Left renal cortex interstitium (tissue), 4 donors: Measurements from ENCODE around the gene HIF3A. TPM values are rescaled to one million over a fixed set of nuclear protein-coding genes. Genes with fewer than 3 reads are reported as not detected.
"Not testable (repeated sequence)": the region's sequence is repeated elsewhere in the genome, so short reads cannot be mapped to it uniquely, and the experiment has no call there.

Source experiments
- DNase-seq, 4 donors: peaks; one replicate each; pipeline ENCODE4 v3.0.0-alpha.2; 2013; ENCODE audit warnings: low read depth in 4 of 4, low spot score in 2 of 4, missing footprints in 1 of 4
- polyA plus RNA-seq, 4 donors: library from polyadenylated mRNA; unstranded; fragments of 120-200 nt; gene quantifications; one replicate each; pipeline ENCODE4 v1.2.1, GENCODE V29; 2013; ENCODE audit not compliant: insufficient read length in 4 of 4

Gene HIF3A
- polyA plus RNA-seq, 4 donors = 26.5 to 76.0 (median 49.9) TPM

- DNase-seq = no peak
Measured at GRCh38 chr19:46289724-46290619, 6.9 kb upstream of the HIF3A start.

DNA sequence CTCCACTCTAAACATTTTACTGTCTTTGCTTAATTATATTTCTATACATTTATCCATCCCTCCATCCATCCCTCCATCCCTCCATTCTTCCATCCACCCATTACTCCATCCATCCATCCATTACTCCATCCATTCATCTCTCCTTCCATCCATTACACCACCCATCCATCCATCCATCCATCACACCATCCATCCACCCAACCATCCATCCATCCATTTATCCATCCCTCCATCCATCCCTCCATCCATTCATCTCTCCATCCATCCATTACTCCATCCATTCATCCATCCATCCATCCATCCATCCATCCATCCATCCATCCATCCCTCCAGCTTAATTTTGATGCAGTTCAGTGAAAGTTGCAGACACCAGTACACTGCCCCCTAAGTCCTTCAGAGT lies 5.0 kb upstream of the HIF3A start:
- DNase-seq = no peak

DNA sequence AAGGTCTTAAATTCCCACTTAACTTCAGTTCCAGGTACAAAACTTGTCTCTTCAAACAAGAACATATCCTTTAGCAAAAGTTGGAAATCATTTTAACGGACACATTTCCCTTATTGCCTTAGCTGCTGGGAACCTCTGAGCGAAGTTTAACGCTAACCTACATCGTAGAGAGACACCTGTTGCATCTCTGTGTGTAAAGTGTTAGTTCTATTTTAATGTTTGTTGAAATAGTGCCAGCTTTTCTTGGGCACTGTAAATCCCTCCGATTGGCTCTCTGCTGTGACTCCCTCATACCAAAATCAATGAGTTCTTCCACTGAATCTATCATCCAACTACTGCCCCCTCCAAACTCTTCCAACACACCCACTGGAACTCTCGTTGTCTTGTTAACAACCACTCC lies 2.3 kb upstream of the HIF3A start:
- DNase-seq = no peak

- no peak for DNase-seq
Measured at GRCh38 chr19:46295401-46296201, 1.2 kb upstream of the HIF3A start.

- DNase-seq = no peak
Measured at GRCh38 chr19:46296202-46296480, 701 bp upstream of the HIF3A start.

DNA sequence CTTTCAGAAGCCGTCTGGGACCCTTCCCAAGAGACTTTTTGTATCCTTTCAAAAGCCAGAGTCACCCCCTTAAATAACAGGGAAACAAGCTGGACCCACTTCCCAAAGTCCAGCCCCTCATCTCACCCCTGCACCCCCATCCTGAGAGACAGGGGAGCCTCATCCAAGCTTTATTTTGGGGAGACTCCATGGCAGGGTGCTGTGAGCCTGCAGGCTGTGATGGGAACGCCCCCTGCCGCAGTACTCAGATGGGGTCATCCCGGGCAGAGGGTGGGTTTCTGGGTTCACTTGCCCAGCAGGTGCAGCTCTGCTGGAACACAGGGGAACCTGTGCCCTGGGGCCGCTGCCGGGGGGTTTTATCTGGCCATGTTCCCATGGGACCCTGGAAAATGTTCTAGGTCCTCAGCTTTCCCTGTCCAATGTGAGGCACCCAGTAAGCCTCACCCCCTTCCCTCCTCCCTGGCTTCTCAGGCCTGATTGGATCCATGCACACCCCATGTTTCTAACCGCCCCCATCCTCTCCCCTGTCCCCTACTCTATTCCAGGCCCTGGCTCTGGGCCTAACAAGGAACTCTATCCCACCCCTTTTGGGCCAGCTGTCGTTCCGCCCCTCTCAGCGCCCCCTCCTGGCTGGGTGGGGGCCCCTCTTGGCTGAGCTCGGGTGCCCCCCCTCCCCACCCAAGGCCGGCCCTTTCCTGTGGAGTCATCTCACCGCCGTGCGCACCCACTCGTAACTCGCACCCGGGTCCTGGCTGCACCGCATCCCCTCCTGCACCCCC lies 1.0 kb downstream of the HIF3A start:
- DNase-seq = no peak

DNA sequence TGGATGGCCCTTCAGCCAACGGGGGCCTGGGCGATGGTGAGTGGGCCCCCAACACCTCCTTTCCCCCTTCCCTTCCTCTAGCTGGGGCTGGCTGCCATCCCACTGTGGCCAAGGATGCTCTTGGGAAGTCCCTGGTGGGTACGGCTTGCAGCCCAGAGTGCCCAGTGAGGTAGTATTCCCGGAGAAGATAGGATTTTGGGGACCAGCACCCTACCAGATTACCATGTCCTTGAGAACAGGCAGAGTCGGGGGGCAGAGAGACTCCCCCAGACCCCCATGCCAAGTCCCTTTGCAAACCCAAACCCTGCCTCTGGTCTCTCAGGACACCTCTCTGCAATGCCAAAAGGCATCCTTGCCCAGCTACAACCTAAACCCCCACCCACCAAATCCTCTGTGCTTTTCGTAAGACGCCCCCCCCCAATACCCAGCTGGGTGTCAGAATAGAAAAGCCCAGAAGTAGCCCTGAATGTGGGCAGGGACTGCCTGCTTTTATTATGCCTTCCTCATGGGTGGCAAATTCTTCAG lies 1.7 kb downstream of the HIF3A start:
- no peak for DNase-seq

GRCh38 chr19:46299004-46299509 lies 2.2 kb downstream of the HIF3A start:
- DNase-seq = peak in 3 of 4 donors; percentile 77 to 85 (median 83)

DNA sequence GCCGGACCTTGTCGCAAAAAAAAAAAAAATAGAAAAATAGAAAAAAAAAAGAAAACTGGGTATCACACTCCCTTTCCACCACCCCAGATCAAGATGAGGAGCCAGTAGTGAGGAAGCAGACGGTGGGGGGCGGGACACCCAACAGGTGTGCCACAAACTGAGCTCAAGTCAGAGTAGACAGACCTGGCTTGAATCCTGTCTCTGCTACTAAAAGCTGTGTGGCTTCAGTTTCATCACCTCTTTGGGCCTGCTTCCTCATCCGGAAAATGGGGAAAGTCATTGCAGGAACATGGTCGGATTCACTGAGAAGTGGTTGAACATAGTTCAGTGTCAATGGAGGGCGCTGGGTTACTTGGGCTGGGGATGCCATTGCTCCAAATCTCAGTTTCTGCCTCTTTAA lies 2.9 kb downstream of the HIF3A start:
- no peak for DNase-seq

DNA sequence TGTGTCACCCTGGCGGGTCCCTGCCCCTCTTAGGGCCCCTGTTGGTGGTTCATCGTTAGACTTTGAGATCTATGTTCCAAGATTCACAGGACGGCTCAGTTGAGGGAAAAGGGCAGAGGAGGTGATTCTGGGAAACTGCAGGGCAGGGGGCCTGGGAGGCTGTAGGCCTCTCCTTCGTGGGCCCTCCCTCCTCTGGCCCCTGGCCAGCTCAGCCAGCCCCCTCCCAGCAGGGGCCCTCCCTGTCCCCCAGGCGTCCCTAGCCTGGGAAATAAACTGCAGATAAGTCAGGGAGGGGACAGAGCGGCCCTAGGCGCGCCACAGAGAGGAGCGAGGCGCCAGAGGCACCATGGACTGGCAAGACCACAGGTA lies 6.5 kb downstream of the HIF3A start:
- DNase-seq = no peak

DNA sequence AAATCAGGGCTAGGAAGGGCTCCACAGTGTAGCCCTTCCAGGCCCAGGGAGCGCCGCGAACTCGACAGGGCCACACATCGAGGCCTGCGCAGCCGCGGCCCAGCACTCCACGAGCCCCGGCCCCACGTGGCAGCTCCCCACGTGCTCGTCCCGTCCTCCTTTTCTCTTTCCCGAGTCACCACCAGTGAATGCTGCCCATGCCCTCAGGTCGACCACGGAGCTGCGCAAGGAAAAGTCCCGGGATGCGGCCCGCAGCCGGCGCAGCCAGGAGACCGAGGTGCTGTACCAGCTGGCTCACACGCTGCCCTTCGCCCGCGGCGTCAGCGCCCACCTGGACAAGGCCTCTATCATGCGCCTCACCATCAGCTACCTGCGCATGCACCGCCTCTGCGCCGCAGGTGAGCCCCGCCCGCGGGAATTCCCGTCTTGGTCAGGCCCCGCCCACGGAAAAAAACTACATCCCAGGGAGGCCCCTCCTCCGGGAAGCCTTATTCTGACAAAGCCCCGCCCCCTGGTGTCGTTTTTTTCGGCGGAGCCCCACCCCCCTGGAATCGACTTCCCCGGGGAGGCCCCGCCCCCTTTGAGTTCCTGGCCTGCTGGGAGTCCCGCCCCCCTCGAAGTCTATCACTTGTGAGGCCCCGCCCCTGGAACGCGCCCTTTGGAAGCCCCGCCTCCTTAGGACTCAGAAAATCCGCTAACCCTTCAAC lies 7.0 kb downstream of the HIF3A start:
- peak in 1 of 4 donors; percentile 68 for DNase-seq

GRCh38 chr19:46306501-46306900 lies 9.7 kb downstream of the HIF3A start:
- no peak for DNase-seq

DNA sequence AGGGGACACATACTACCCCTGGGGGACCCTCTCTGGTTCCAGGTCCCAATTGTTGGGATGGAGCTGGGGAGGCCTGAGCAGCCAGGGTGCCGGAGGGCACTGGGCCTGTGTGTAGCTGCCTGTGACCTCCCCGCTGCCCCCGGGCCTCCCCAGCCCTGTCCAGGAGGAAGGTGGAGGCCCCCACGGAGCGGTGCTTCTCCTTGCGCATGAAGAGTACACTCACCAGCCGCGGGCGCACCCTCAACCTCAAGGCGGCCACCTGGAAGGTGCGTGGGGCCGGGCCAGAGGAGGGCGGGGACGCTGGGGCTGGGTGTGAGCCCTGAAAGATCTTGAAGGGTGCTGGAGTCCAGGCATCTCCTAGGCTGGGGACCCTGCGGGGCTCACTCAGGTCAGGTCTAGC lies 11.7 kb downstream of the HIF3A start:
- no peak for DNase-seq

GRCh38 chr19:46309056-46309455 lies 12.2 kb downstream of the HIF3A start:
- no peak for DNase-seq

- DNase-seq = no peak
Measured at GRCh38 chr19:46311444-46311843, 14.6 kb downstream of the HIF3A start.

- not testable (repeated sequence) for DNase-seq
Measured at GRCh38 chr19:46313540-46314469, 17.0 kb downstream of the HIF3A start.

- no peak for DNase-seq
Measured at GRCh38 chr19:46317339-46317738, 20.5 kb downstream of the HIF3A start.

GRCh38 chr19:46319613-46320012 lies 22.8 kb downstream of the HIF3A start:
- no peak for DNase-seq

GRCh38 chr19:46320559-46320958 lies 23.7 kb downstream of the HIF3A start:
- DNase-seq = no peak
